ENCODE data around the gene GARNL3. TPM values are rescaled to one million over a fixed set of nuclear protein-coding genes. Genes with fewer than 3 reads are reported as not detected.

GARNL3 gene
- polyA plus RNA-seq, 1 donor from 2014 or later: 20.0 TPM

DNA sequence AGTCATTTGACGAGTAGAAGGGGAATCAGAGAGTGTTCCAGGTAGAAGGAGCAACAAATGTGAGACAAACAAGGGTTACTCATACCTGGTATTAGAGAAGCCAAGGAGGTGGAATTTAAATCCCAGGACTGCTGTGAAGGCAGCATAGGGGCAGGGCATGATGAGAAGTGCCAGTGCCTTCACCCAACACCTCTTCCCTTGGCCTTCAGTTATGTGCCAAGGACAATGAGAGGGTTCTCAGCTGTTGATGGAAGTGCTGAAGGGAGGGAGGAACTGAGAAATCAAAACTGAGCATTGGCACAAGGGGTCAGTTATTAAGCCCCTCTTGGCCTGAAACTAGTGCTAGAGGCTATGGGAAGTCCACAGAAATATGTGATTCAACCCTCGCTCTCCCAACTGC lies 50.3 kb downstream of the GARNL3 start:
- Histone ChIP-seq H3F3A (ENCODE audit: insufficient read depth, low read length, poor library complexity, severe bottlenecking) (no peaks in the 10 kb centered on the region), H3K9me3 (ENCODE audit: low read length) (no peaks in the 10 kb centered on the region), H3K36me3 (ENCODE audit: insufficient read depth, low read length) (no peaks in the 10 kb centered on the region), H2AFZ (ENCODE audit: low read depth, low read length) (no peak overlapping the region), H3K9me2 (ENCODE audit: insufficient read depth, low read length) (no peaks in the 10 kb centered on the region), H3K4me2 (ENCODE audit: low read length) (no peak overlapping the region), H3K4me3 (ENCODE audit: low read length) (no peak overlapping the region), H3K9ac (ENCODE audit: low read length) (no peak overlapping the region), H3K27me3 (ENCODE audit: insufficient read depth, low read depth, low read length) (no peaks in the 10 kb centered on the region), H3K27ac (ENCODE audit: low read length) (no peak overlapping the region), H4K20me1 (ENCODE audit: insufficient read depth) (no peaks in the 10 kb centered on the region), H3K79me2 (replicated peaks; ENCODE audit: insufficient read depth, low read length) (no peaks in the 10 kb centered on the region)
- TF ChIP-seq RAD21 (conservative IDR thresholded peaks at IDR 0.05): no peak
- no peak for TF ChIP-seq SMC3 (conservative IDR thresholded peaks at IDR 0.05; ENCODE audit: poor library complexity)
- no peak for TF ChIP-seq MXI1 (conservative IDR thresholded peaks at IDR 0.05; ENCODE audit: poor library complexity, severe bottlenecking)
- no peak for TF ChIP-seq TAF1 (IDR thresholded peaks at IDR 0.05; ENCODE audit: low read depth)
- TF ChIP-seq EP300 (conservative IDR thresholded peaks at IDR 0.05; ENCODE audit: poor library complexity, severe bottlenecking): no peak
- no peak for TF ChIP-seq POLR2AphosphoS5 (IDR thresholded peaks at IDR 0.05)
- TF ChIP-seq, protein P1, sequence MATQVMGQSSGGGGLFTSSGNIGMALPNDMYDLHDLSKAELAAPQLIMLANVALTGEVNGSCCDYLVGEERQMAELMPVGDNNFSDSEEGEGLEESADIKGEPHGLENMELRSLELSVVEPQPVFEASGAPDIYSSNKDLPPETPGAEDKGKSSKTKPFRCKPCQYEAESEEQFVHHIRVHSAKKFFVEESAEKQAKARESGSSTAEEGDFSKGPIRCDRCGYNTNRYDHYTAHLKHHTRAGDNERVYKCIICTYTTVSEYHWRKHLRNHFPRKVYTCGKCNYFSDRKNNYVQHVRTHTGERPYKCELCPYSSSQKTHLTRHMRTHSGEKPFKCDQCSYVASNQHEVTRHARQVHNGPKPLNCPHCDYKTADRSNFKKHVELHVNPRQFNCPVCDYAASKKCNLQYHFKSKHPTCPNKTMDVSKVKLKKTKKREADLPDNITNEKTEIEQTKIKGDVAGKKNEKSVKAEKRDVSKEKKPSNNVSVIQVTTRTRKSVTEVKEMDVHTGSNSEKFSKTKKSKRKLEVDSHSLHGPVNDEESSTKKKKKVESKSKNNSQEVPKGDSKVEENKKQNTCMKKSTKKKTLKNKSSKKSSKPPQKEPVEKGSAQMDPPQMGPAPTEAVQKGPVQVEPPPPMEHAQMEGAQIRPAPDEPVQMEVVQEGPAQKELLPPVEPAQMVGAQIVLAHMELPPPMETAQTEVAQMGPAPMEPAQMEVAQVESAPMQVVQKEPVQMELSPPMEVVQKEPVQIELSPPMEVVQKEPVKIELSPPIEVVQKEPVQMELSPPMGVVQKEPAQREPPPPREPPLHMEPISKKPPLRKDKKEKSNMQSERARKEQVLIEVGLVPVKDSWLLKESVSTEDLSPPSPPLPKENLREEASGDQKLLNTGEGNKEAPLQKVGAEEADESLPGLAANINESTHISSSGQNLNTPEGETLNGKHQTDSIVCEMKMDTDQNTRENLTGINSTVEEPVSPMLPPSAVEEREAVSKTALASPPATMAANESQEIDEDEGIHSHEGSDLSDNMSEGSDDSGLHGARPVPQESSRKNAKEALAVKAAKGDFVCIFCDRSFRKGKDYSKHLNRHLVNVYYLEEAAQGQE (IDR thresholded peaks at IDR 0.05; ENCODE audit: borderline replicate concordance): no peak
- TF ChIP-seq EZH2 (IDR thresholded peaks at IDR 0.05; ENCODE audit: borderline replicate concordance, insufficient read depth, low read length, poor library complexity, severe bottlenecking): no peak
- TF ChIP-seq CTCF (IDR thresholded peaks at IDR 0.05; ENCODE audit: poor library complexity, severe bottlenecking): no peak

GRCh38 chr9:127316586-127317323 lies 52.2 kb downstream of the GARNL3 start:
- Histone ChIP-seq H3K36me3 (ENCODE audit: insufficient read depth, low read length) (no peaks in the 10 kb centered on the region), H3F3A (ENCODE audit: insufficient read depth, low read length, poor library complexity, severe bottlenecking) (no peaks in the 10 kb centered on the region), H3K4me2 (ENCODE audit: low read length) (no peak overlapping the region), H3K27ac (ENCODE audit: low read length) (no peak overlapping the region), H3K9ac (ENCODE audit: low read length) (no peak overlapping the region), H3K27me3 (ENCODE audit: insufficient read depth, low read depth, low read length) (no peaks in the 10 kb centered on the region), H3K9me2 (ENCODE audit: insufficient read depth, low read length) (no peaks in the 10 kb centered on the region), H3K4me3 (ENCODE audit: low read length) (no peak overlapping the region), H3K79me2 (replicated peaks; ENCODE audit: insufficient read depth, low read length) (no peaks in the 10 kb centered on the region), H4K20me1 (ENCODE audit: insufficient read depth) (no peaks in the 10 kb centered on the region), H2AFZ (ENCODE audit: low read depth, low read length) (no peak overlapping the region), H3K9me3 (ENCODE audit: low read length) (no peaks in the 10 kb centered on the region)
- TF ChIP-seq MXI1 (conservative IDR thresholded peaks at IDR 0.05; ENCODE audit: poor library complexity, severe bottlenecking) (no peak), EP300 (conservative IDR thresholded peaks at IDR 0.05; ENCODE audit: poor library complexity, severe bottlenecking) (no peak), SMC3 (conservative IDR thresholded peaks at IDR 0.05; ENCODE audit: poor library complexity) (no peak), CTCF (IDR thresholded peaks at IDR 0.05; ENCODE audit: poor library complexity, severe bottlenecking) (no peak), POLR2AphosphoS5 (IDR thresholded peaks at IDR 0.05) (no peak), TAF1 (IDR thresholded peaks at IDR 0.05; ENCODE audit: low read depth) (no peak), EZH2 (IDR thresholded peaks at IDR 0.05; ENCODE audit: borderline replicate concordance, insufficient read depth, low read length, poor library complexity, severe bottlenecking) (no peak), RAD21 (conservative IDR thresholded peaks at IDR 0.05) (no peak)
- TF ChIP-seq, protein P1 (IDR thresholded peaks at IDR 0.05; ENCODE audit: borderline replicate concordance): no peak

All from neural cell (in vitro differentiated cells).